NCI-H1048 (cell line): ENCODE measurements around the gene ITIH1.

Source experiments
- DNase-seq: peaks from one replicate; lab custom pipeline; 2025; lab: John Stamatoyannopoulos, UW

The ITIH1 gene

DNA sequence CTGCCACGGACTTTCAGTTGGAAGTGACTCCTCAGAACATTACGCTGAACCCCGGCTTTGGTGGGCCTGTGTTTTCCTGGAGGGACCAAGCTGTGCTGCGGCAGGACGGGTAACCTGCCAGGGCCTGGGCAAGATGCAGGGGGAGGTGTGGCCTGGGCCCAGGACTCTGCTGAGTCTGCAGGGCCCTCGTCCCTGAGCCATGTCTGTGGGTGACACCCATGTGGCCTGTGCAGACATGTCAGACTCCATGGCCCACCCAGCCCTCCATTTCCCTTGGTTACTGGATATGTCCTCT is 12.3 kb downstream of the ITIH1 start:
- DNase-seq = no peak

DNA sequence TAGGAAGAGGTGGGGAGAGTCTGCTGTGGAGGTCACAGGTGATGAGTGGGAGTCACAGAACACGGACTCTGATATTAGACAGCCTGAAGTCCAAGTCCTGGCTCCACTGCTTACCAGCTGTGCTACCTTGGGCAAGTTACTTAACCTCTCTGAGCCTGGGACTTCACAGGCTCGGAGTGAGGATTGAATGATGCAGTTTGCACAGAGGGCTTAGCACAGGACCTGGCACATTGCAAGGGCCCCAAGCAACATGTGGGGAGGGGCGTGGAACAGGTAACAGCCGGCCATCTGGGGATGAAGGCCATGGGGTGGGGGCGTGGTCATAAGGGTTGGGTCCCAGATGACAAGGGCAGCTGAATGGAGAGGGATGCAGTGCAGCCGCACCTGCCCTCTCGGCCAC is 12.9 kb downstream of the ITIH1 start:
- no peak for DNase-seq

DNA sequence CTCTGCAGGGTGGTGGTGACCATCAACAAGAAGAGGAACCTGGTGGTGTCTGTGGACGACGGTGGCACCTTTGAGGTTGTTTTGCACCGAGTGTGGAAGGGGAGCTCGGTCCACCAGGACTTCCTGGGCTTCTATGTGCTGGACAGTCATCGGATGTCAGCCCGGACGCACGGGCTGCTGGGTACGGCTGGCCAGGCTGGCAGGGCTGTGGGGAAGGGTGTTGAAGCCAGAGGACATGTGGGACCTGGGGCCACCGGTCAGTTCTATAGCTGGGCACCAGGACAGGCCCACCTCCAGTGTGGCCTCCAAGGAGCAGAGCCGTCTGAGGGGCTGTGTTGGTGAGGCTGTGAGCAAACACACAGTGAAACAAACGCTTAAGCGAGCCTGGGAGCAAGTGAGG is 13.3 kb downstream of the ITIH1 start:
- no peak for DNase-seq

DNA sequence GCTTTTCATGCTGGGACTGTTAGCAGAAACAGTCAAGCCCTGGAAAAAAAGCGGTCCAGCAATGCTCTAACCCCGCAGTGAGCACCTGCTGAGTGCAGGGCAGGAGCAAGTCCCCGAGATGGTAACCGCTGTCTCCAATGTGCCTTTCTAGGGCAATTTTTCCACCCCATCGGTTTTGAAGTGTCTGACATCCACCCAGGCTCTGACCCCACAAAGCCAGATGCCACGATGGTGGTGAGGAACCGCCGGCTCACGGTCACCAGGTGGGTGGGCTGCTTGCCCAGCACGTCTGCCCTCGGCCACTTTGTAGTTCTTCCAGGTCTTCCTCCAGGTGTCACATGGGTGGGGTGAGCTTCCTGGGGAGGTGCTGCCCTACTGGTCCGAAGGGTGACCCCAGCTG is 14.0 kb downstream of the ITIH1 start:
- DNase-seq = no peak

DNA sequence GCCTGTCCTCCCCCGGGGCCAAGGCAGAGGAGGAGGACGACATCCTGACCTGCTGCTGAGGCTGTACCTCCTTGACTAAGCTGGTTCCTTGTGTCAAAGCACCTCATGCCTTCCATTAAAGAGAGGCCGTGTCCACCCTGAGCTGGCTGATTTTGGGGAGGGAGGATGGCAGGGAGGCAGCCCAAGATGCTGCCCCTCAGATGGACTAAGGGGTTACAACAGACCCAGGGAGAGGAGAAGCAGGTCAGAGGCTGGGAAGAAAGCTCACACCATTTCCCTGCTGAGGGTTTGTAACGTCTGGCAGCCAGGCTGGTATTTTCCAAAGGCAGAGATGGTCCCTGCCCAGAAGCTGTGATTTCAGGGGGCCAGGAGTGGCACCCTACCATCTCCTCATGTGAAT is 14.5 kb downstream of the ITIH1 start:
- DNase-seq = no peak

DNA sequence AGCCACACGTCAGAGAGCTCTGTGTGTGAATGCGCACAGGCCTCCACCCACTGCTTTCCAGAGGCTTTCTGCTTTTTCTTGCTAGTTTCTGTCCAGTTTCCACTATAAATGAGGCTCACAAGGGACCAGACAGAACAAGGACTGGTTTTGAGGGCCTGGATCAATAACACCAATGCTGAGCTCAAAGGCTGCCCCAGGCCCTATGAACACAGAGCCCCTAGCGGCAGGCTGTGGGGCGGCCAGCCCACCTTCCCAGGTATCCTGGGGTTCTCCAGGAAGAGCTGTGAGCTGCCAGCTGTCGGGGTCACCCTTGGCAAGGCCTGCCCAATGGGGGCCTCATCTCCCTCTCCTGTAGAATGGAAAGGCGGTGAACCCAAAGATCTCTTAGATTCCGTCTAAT is 15.0 kb downstream of the ITIH1 start:
- DNase-seq = no peak

DNA sequence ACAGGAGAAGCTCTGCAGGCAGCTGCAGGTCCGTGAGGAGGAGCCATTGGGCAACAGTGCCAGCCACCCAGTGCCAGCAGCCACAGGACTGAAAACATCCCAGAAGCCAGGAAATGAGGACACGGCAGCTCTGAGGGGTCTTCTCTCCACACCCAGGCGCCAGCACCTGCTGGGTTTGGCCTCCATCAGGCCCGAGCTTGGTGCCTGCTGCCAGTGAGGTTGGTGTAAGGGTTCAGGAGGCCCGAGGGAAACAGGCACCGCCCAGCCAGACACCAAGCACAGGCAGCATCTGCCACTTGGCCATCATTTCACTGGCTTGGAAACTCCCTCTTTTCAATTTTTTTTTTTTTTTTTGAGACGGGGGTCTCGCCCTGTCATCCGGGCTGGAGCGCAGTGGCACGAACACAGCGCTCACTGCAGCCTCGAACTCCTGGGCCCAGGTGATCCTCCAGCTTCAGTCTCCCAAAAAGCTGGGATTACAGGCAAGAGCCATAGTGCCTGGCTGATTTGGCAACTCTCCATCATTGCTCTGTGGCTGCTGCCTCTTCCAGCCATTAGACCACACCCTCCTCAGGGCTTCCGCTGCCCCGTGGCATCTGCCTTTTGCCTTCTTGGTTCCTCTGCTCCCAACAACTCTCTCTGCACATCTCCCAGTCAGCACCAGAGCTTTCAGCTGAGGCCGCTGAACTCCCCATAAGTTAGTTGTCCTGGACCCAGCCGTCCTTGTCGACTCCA is 15.7 kb downstream of the ITIH1 start:
- DNase-seq = no peak

DNA sequence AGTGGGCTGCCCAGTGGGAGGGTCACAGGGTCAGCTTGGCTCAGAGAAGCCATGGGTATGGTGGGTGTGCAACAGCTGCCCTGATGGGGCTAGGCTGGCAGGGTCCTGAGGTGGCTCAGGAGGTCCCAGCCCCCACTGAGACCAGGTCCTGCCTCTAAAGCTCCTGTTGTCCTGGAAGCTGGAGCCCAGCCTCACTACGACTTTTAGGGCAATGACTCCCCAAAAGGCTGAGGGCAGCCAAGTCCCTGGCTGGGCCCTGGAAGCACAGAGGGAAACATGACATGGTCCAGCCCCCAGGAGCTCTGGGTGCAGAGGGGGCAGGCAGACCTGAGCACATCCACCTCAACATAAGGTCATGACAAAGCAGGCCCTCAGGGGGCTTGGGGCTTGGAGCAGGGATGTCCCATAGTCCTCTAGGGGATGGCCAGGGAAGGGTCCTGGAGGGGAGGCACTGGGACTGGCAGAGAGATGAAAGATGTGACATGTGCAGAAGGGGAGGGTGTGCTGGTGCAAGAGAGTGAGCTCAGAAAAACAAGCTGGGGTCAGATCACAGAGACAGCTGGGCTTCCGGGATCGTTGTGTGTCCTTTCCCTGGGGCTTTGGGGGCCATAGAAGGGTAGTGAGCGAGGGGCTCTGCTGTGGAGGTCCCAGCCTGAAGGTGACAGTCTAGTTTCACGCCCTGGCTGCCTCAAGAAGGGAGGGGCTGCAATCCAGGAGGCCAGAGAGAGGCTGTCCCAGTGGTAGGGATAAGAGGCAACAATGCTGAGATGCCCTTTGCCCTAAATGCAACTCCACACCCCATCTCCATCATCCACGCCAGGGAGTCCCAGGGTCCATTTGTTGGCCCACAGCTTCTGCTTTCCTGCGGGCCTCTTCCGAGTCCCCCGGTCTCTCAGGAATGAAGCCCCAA is 16.6 kb downstream of the ITIH1 start:
- no peak for DNase-seq

DNA sequence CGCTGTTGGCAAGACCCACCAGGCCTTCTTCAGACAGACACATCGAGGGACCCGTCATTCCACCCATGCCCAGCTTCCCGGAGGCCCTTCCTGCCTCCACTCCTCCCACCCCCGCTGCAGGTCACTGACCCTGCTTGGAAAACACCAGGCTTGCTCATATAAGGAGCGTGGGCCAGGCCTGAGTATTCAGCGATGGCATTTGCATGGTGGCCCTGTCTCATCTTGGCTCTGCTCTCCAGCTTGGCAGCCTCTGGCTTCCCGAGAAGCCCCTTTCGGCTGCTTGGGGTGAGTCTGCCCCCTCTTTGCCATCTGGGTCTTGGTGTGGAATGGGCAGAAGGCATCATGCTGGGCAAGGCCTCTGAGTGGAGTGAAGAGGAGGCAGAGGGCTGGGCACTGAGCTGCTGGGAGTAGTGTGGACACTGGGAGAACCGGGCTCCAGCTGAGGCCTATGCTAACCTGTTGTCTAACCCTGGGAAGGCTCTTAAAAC is 17.3 kb downstream of the ITIH1 start, which contains the start of gene ITIH3:
Gene ITIH3 (plus strand): TSS at position 185 of the 488 bp plus-strand sequence. CDS start 8 bp downstream, at position 193.
- no peak for DNase-seq

DNA sequence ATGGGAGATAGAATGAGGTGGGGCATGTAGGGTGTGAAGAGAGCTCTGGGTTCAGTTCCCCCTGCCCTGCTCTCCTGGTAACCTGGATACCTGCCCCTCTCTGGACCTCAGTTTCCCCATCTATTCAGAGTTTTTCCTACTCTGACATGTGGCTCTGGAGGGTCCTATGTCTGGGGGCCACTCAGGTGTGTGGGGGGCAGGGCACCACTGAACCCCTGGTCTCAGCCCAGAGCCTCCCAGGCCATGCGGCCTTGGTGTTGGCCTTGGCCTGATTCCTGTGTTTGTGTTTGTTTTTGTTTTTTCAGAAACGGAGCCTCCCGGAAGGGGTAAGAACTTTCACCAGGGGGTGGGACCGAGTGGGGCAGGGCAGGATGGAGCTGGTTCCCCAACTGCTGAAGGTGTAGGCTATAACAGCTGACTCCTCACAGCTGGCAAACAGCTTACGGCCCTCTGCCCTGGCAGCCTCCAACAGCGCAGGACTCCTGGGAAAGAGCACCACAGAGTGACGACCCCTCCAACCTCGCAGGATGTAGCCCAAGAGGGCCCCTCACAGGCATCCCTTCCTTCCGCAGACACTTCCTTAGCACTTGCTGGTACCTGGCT is 18.0 kb downstream of the ITIH1 start:
- DNase-seq = no peak

DNA sequence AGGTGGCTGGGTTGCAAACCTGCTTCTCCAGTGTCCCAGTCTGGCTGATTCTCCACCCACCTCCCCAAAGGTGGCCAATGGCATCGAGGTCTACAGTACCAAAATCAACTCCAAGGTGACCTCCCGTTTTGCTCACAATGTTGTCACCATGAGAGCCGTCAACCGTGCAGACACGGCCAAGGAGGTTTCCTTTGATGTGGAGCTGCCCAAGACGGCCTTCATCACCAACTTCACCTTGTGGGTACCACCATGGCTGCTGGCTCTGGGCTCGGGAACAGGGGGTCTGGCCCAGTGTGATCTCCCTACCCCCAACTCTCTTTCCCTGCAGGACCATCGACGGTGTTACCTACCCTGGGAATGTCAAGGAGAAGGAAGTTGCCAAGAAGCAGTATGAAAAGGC is 19.0 kb downstream of the ITIH1 start:
- no peak for DNase-seq

DNA sequence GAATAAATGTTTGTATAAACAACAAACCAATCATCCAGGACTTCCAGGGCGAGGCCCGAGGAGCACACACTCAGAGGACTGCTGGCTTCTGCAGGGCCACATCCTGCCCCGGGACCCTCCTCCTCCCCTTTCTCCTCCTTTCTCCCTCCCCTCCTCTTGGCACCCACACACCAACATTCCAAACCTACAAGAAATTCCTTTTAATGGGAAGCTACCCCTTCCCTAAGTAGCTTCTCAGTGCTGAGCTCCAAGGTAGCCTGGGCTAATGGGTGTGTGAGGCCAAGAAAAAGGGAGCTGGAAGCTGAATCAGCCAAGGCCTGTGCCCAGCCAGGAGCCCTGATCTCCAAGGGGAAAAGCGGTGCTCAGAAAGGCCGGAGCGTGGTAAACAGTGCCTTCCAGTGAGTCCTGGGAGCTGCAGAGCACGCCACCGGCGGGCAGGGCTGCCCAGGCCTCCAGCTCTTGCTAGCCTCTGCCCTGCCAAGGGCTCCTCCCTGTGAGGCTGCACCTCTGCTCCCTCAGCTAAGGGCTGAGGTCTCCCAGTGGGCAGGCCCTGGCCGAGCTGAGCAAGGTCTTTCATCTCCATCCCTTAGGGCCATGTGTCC is 21.1 kb downstream of the ITIH1 start:
- no peak for DNase-seq

DNA sequence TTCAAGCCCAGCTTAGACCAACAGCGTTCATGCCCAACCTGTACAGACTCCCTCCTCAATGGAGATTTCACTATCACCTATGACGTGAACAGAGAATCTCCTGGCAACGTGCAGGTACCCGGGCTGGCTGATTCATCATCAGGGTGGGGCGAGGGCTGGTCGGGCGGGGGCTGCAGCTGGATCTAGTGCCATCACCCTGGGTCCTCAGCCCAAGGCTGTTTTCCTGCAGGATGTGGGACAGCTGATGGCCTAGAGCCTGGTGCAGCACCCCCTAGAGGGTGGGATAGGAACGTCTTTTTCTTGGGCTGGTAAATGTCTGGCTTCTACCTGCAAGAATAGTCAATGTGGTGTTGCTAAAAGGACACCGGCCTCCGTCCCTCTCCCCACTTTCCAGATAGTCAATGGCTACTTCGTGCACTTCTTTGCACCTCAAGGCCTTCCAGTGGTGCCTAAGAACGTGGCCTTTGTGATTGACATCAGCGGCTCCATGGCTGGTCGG is 21.6 kb downstream of the ITIH1 start:
- no peak for DNase-seq

DNA sequence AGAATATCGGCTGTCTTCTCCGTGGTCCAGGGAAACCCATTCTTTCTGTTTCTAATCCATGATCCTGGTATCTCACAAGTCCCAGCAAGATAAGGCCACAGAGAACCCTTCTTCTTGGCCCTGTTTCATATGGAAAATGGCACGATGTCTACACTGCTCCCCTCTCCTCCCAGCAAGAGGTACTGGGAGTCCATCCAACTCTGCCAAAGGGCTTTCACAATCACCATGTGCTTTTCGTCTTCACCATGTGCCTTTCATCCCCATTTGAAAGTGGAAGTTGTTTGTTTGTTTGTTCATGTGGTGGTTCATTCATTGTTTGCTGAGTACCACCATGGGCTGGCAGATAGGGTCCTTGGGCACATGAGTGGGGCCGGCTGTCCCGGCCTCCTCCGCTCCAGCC is 22.7 kb downstream of the ITIH1 start:
- DNase-seq = no peak

DNA sequence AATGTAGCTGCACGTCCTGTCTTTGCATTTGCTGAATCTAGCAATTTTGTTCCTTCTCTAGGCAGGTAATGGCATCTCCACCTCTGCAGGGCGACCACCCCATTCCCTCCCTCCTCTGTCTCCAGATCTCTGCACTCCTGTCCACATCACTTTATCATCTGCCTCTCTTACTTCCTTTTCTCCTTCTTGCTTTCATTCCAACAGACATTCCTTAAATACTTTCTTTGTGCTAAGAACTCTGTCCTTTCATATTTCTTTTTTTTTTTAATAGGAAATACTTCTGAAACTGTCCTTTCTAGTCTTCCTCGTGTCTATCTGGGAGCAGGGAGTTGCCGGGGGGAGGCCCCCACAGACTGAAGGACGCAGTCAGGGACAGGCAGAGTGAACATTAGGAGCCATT is 24.4 kb downstream of the ITIH1 start:
- no peak for DNase-seq

DNA sequence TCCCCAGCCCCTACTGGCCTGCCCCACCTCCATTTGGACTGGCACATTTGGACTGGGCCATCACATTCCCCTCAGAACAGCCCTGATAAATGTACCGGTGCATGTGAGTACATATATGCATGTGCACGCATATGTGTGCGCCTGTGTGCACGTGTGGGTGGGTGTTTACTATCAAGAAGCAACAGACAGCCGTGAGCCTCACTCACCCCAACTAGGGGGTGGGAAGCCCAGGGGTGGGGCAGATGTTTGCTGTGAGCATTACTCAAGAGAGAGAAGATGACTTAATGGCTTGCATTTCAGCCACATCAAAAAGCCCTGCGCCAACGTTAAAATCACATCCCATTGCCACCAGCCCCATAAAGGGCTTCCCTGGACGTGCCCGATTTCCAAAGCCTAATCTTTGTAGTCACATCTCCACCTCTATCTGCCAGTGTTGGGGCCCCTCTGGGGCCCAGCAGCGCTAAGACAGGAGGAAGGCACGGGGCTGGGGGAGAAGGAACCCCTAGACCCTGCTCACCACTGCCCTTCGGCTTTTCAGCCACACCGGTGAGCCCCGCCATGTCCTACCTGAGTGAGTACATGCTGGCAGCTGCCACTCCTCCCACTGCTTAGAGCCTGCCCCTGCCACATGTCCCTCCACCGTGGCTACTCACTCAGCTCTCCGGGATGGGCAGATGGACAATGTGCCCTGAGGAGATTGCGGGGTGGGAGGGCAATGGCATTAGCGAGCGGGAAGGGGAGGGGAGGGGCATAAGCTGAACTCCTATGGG is 28.1 kb downstream of the ITIH1 start:
- DNase-seq = no peak

DNA sequence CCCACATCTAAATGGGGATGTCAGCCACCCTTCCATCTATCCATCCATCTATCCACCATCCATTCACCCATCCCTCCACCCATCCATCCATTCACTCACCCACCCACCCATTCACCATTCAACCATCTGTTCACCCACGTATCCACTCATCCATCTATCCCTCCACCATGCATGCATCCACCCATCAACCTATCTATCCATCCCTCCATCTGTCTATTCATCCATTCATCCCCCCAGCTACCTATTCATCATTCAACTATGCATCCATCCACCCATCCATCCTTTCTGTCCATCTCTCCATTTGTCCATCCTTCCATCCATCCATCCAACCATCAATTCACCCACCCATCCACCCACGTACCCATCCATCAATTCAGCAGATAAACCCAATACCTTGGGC is 31.8 kb downstream of the ITIH1 start:
- no peak for DNase-seq

DNA sequence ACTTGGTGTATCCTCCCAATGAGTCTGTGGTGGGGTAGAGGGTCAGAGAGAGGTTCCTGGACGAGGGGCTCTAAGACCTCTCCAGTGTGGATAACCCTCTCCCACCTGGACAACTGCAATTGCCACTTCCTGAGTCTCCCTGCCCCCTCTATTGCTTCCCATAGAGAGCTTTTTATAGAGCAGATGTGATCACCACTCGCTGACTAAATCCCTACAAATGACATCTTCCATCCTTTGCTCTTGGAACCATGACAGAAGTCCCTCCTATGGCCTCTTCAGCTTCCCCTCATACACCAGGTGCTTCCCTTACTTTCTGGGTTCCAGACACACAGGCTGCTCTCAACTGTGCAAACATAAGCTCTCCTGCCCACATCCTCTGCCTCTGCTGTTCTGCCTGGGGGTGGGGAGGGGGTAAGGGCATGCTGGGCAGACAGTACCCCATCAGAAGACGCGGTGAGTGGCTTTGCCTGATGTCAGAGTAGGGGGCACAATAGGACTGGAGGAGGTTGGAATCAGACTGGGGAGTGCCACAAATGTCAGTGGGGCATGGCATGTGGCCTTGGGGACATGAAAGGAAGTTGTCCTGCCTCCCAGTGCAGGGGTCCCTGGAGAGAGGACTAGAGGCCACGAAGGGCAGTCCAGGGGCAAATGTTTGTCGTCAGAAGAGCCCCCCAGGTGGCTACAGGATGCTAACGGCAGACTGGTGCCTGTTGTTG is 32.4 kb downstream of the ITIH1 start:
- no peak for DNase-seq

DNA sequence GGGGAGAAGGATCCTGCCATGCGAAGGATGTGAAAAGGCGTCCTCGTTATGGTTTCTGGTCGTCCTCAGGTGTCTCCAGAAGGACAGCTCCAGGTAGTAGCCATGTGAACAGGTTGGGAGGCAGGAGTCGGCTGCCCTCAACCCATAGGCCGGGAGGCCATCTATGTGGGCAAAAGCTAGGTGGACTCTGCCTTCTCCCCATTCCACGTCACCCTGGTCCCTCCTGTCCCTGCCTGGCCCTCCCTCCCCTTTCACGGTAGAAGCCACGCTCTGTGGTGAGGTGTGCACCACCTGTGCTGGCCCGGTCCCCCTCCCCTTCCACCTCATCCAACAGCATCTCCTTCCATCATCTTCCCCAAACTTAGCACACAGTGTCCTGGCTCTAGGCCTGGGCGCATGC is 33.5 kb downstream of the ITIH1 start:
- no peak for DNase-seq

DNA sequence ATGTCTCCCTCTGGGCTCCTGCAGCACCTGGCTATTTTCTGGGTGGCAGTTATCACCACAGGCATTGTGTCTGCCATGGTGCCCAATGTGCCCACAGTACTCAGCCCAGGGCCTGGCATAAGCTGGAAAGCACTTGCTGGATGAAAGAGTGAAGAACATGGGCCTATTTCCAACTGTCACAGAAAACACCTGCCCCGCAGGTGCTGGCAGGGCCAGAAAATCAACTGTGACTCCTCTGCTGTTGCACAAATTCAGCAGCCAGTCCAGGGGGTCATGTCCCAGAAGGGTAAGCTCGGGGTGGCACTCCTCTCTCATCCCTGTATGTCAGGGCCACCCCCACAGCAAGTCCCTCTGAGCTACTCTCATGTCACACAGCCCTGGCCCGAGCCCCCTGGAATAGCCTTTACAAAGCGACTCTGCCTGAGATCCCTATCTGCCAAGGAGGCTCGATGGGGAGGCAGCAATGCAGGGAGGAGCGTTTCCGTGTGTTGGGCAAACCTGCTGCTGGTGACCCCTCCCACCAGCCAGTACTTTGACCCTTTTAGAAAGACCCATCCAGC is 34.1 kb downstream of the ITIH1 start:
- DNase-seq = no peak

DNA sequence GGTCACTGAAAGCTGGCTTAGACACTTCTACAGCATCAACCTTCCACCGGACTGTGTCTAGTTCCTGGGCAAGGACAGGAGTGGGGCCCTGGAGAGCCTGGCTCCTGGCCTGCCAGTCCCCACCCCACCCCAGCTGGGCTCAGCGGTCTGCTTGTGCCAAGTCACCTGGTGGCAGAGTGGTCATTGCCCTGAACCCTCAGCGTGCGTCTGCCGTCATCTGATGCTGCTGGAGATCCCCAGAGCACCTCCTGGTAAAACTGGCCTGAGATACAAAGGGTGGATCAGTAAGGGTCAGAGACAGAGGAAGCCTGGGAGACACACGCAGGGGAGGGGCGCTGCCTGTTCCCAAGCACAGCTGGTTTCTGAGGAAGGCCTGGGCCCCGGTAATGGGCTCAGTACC is 36.4 kb downstream of the ITIH1 start:
- DNase-seq = no peak
